NCI-H82 treated with DMSO at 0.1 percent for 48 hours (cell line): Measurements from ENCODE around the gene AGAP1.

Source experiments
- DNase-seq: peaks from one replicate; lab custom pipeline; 2025; ENCODE audit not compliant: unreplicated experiment; lab: John Stamatoyannopoulos, UW

The AGAP1 gene

GRCh38 chr2:236010920-236011685, 517.3 kb downstream of the AGAP1 start:
- DNase-seq: no peak

GRCh38 chr2:236012155-236012554, 518.3 kb downstream of the AGAP1 start:
- DNase-seq: no peak

GRCh38 chr2:236014408-236015131, 520.7 kb downstream of the AGAP1 start:
- DNase-seq: no peak

- DNase-seq: no peak
Observed at GRCh38 chr2:236015171-236015570, 521.3 kb downstream of the AGAP1 start.

GRCh38 chr2:236016496-236016895, 522.7 kb downstream of the AGAP1 start:
- DNase-seq: no peak

GRCh38 chr2:236017446-236017845, 523.6 kb downstream of the AGAP1 start:
- DNase-seq: no peak

- no peak for DNase-seq
Observed at GRCh38 chr2:236019434-236019833, 525.6 kb downstream of the AGAP1 start.

- no peak for DNase-seq
Observed at GRCh38 chr2:236021499-236022057, 527.7 kb downstream of the AGAP1 start.

GRCh38 chr2:236022128-236022527, 528.3 kb downstream of the AGAP1 start:
- no peak for DNase-seq

- no peak for DNase-seq
Observed at GRCh38 chr2:236025892-236026291, 532.0 kb downstream of the AGAP1 start.

GRCh38 chr2:236026841-236027240, 533.0 kb downstream of the AGAP1 start:
- DNase-seq: no peak

GRCh38 chr2:236028066-236028465, 534.2 kb downstream of the AGAP1 start:
- no peak for DNase-seq

- no peak for DNase-seq
Observed at GRCh38 chr2:236033462-236033861, 539.6 kb downstream of the AGAP1 start.

- DNase-seq: no peak
Observed at GRCh38 chr2:236034974-236035373, 541.1 kb downstream of the AGAP1 start.

- DNase-seq: no peak
Observed at GRCh38 chr2:236036045-236036444, 542.2 kb downstream of the AGAP1 start.

GRCh38 chr2:236038096-236038495, 544.3 kb downstream of the AGAP1 start:
- no peak for DNase-seq

- DNase-seq: no peak
Observed at GRCh38 chr2:236040600-236041328, 546.9 kb downstream of the AGAP1 start.

- DNase-seq: no peak
Observed at GRCh38 chr2:236041616-236042015, 547.8 kb downstream of the AGAP1 start.

- DNase-seq: no peak
Observed at GRCh38 chr2:236042087-236042486, 548.2 kb downstream of the AGAP1 start.

- no peak for DNase-seq
Observed at GRCh38 chr2:236044191-236044590, 550.3 kb downstream of the AGAP1 start.
